GM23338 (cell line): ENCODE results near the gene KCNJ16. TPM values are rescaled to one million over a fixed set of nuclear protein-coding genes. Genes with fewer than 3 reads are reported as not detected.

Source experiments
- ATAC-seq: fragments of 200-7000 bp; cut with Tn5 transposase; 3 replicates; pipeline ENCODE4 v1.9.1; 2020
- DNase-seq: peaks from one replicate; pipeline ENCODE4 v3.0.0-alpha.2; 2015; ENCODE audit warnings: low spot score
- H2AFZ ChIP-seq: fragments of 200-600 bp; sonication (generic); 2 replicates; pipeline ENCODE4 v1.8.0; 2016; ENCODE audit warnings: antibody characterized with exemption, mild to moderate bottlenecking, moderate library complexity
- H3F3A ChIP-seq: fragments of 200-600 bp; sonication (generic); replicated peaks from 2 replicates; pipeline ENCODE4 v1.8.0; 2017; ENCODE audit warnings: antibody characterized with exemption, mixed run types, low read depth
- H3K27ac ChIP-seq: fragments of 200-600 bp; sonication (generic); 2 replicates; pipeline ENCODE4 v1.6.1; 2016; ENCODE audit warnings: low read depth
- H3K27me3 ChIP-seq: fragments of 200-600 bp; sonication (generic); 2 replicates; pipeline ENCODE4 v1.8.0; 2016; ENCODE audit warnings: mild to moderate bottlenecking, mixed run types, moderate library complexity; ENCODE audit not compliant: insufficient read depth
- H3K36me3 ChIP-seq: fragments of 200-600 bp; sonication (generic); 2 replicates; pipeline ENCODE4 v1.8.0; 2016; ENCODE audit warnings: mild to moderate bottlenecking; ENCODE audit not compliant: insufficient read depth
- H3K4me1 ChIP-seq: fragments of 200-600 bp; sonication (generic); 2 replicates; pipeline ENCODE4 v1.8.0; 2016; ENCODE audit warnings: mild to moderate bottlenecking, moderate library complexity; ENCODE audit not compliant: insufficient read depth
- H3K4me2 ChIP-seq: fragments of 200-600 bp; sonication (generic); 2 replicates; pipeline ENCODE4 v1.7.1; 2017; ENCODE audit warnings: mixed run types
- H3K4me3 ChIP-seq: fragments of 200-600 bp; sonication (generic); 2 replicates; pipeline ENCODE4 v1.6.1; 2016; ENCODE audit warnings: mixed run types
- H3K79me2 ChIP-seq: fragments of 200-600 bp; sonication (generic); replicated peaks from 2 replicates; pipeline ENCODE4 v1.8.0; 2017; ENCODE audit warnings: mild to moderate bottlenecking; ENCODE audit not compliant: insufficient read depth
- H3K9me2 ChIP-seq: fragments of 200-600 bp; sonication (generic); 2 replicates; pipeline ENCODE4 v1.8.0; 2017; ENCODE audit not compliant: insufficient read depth
- H4K20me1 ChIP-seq: fragments of 200-600 bp; sonication (generic); replicated peaks from 2 replicates; pipeline ENCODE4 v1.8.0; 2017; ENCODE audit warnings: mild to moderate bottlenecking; ENCODE audit not compliant: insufficient read depth
- H3K27ac Mint-ChIP-seq: 2 replicates; pipeline ENCODE4 v1.8.0; 2020; ENCODE audit warnings: inconsistent platforms, mild to moderate bottlenecking, moderate library complexity, mixed read lengths
- H3K27me3 Mint-ChIP-seq: 3 replicates; pipeline ENCODE4 v1.8.0; 2022; ENCODE audit warnings: low read depth, mild to moderate bottlenecking, moderate library complexity, mixed read lengths, inconsistent platforms; ENCODE audit not compliant: insufficient read depth, poor library complexity
- H3K36me3 Mint-ChIP-seq: 3 replicates; pipeline ENCODE4 v1.8.0; 2021; ENCODE audit warnings: low read depth, mild to moderate bottlenecking, inconsistent platforms, moderate library complexity, mixed read lengths
- H3K4me1 Mint-ChIP-seq: 3 replicates; pipeline ENCODE4 v1.8.0; 2020; ENCODE audit warnings: mild to moderate bottlenecking, inconsistent platforms, mixed read lengths
- H3K4me3 Mint-ChIP-seq: 3 replicates; pipeline ENCODE4 v1.8.0; 2021; ENCODE audit warnings: moderate library complexity, mild to moderate bottlenecking, inconsistent platforms, mixed read lengths
- H3K9me3 Mint-ChIP-seq: 3 replicates; pipeline ENCODE4 v1.8.0; 2020; ENCODE audit warnings: moderate library complexity, mild to moderate bottlenecking, inconsistent platforms, mixed read lengths
- CREB1 ChIP-seq: fragments of 250-450 bp; sonication (Bioruptor Pico); IDR thresholded peaks from 2 replicates; pipeline ENCODE4 v1.5.0; 2020; ENCODE audit warnings: low read depth, mild to moderate bottlenecking, moderate library complexity
- EZH2phosphoT487 ChIP-seq: fragments of 200-600 bp; sonication (generic); IDR thresholded peaks from one replicate; pipeline ENCODE4 v1.8.1; 2018; ENCODE audit warnings: antibody characterized with exemption; ENCODE audit not compliant: unreplicated experiment
- JUNB ChIP-seq: IDR thresholded peaks from one replicate; pipeline ENCODE4 v1.6.1; 2016; ENCODE audit warnings: antibody characterized with exemption; ENCODE audit not compliant: unreplicated experiment
- NANOG ChIP-seq: IDR thresholded peaks from 2 replicates; pipeline ENCODE4 v1.6.1; 2016; ENCODE audit warnings: antibody characterized with exemption, borderline replicate concordance
- POLR2AphosphoS5 ChIP-seq: IDR thresholded peaks from 2 replicates; pipeline ENCODE4 v1.6.1; 2016; ENCODE audit warnings: antibody characterized with exemption, low read depth
- STAT1 ChIP-seq: IDR thresholded peaks from one replicate; pipeline ENCODE4 v1.6.1; 2016; ENCODE audit warnings: antibody characterized with exemption; ENCODE audit not compliant: unreplicated experiment
- ZNF114 ChIP-seq: fragments of 250-450 bp; sonication (Bioruptor Pico); IDR thresholded peaks from 2 replicates; pipeline ENCODE4 v1.5.0; 2020; ENCODE audit warnings: mild to moderate bottlenecking, moderate library complexity
- ZNF331 ChIP-seq: fragments of 250-450 bp; sonication (Bioruptor Pico); IDR thresholded peaks from 2 replicates; pipeline ENCODE4 v1.5.0; 2020; ENCODE audit warnings: low read depth, mild to moderate bottlenecking, moderate library complexity
- polyA plus RNA-seq: library from polyadenylated mRNA; unstranded; fragments of >200 nt; fragmentation: Nextera tagmentation; extraction: Ambion mirVana; gene quantifications from 2 replicates; pipeline ENCODE4 v1.2.1, GENCODE V29; 2016
- total RNA-seq: library from RNA; depleted of rRNA; stranded (reverse); fragments of >200 nt; shearing (Covaris generic); gene quantifications from 2 replicates; pipeline ENCODE4 v1.2.3, GENCODE V29; 2014
- TF ChIP-seq, protein P1 (sequence below): IDR thresholded peaks from one replicate; pipeline ENCODE4 v1.6.1; 2018; ENCODE audit warnings: antibody characterized with exemption; ENCODE audit not compliant: unreplicated experiment
- TF ChIP-seq, protein P2 (sequence below): fragments of 250-450 bp; sonication (Bioruptor Pico); IDR thresholded peaks from 2 replicates; pipeline ENCODE4 v1.5.0; 2020; ENCODE audit warnings: mild to moderate bottlenecking, moderate library complexity
- TF ChIP-seq, protein P3 (sequence below): IDR thresholded peaks from 2 replicates; pipeline ENCODE4 v1.6.1; 2016; ENCODE audit warnings: antibody characterized with exemption
- TF ChIP-seq, protein P4 (sequence below), 2 experiments: fragments of 200-600 bp in 1 of 2; sonication (generic) in 1 of 2; conservative IDR thresholded peaks; 2 replicates each; pipeline versions ENCODE4 v1.5.1 to v1.6.1; 2016 to 2017; ENCODE audit warnings: antibody characterized with exemption in 2 of 2, low read depth in 2 of 2, mild to moderate bottlenecking in 2 of 2, moderate library complexity in 1 of 2

KCNJ16 gene
- total and polyA plus RNA-seq, 2 experiments from 2014 or later, result not detected

DNA sequence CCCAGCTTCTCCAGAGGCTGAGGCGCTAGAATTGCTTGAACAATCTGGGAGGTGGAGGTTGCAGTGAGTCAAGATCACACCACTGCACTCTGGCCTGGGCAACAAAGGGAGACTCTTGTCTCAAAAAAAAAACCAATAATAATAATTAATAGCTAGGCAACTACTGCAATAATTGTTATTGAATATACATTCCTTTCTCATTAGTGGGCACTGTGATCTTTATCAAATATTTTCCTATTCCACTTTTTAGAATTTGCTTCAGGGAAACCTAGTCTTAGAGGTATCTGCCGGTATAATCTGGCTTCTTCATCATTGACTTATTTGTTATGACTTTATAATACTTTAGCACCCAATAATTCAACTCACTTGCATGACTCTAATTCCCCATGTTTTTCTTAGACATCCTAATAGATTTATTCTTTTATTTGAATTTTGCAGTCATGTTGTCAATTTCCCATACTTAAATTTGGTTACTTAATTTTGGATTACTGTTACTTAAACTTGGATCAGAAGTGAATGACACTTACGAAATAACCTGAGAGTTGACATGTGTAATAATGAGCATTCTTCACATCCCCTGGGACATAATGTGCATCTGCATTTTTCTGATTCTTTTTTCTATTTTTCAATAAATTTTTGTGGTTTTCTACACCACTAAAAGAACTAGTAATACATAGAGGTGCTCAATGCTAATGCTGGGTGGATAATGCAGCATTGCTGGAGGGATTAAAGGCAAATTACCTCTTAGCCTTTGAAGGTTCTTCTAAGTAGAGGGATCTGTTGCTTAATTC lies 25.0 kb upstream of the KCNJ16 start:
- Histone ChIP-seq H3K4me2 (no peak overlapping the region), H3K9me2 (no peaks in the 10 kb centered on the region), H4K20me1 (no peaks in the 10 kb centered on the region), H3F3A (no peaks in the 10 kb centered on the region), H3K79me2 (no peaks in the 10 kb centered on the region), H3K27ac (no peak overlapping the region), H3K4me3 (no peak overlapping the region), H3K27me3 (no peaks in the 10 kb centered on the region), H2AFZ (no peak overlapping the region), H3K36me3 (no peaks in the 10 kb centered on the region), H3K4me1 (peaks cover 5% of the 10 kb centered on the region; the same call in 1 of the 2 replicates)
- no peak overlapping the region for H3K4me3 Mint-ChIP-seq
- ATAC-seq (no peak), DNase-seq (no peak)
- peaks cover 5% of the 10 kb centered on the region; the same call in 2 of the 3 replicates for H3K4me1 Mint-ChIP-seq
- H3K27ac Mint-ChIP-seq, result no peak overlapping the region
- no peaks in the 10 kb centered on the region for H3K27me3 Mint-ChIP-seq
- TF ChIP-seq EZH2phosphoT487 (no peak), ZNF114 (no peak), STAT1 (no peak), JUNB (no peak), POLR2AphosphoS5 (no peak), CREB1 (CRISPR knock-in tag) (no peak), ZNF331 (CRISPR knock-in tag) (no peak), NANOG (no peak)
- TF ChIP-seq, protein P1, sequence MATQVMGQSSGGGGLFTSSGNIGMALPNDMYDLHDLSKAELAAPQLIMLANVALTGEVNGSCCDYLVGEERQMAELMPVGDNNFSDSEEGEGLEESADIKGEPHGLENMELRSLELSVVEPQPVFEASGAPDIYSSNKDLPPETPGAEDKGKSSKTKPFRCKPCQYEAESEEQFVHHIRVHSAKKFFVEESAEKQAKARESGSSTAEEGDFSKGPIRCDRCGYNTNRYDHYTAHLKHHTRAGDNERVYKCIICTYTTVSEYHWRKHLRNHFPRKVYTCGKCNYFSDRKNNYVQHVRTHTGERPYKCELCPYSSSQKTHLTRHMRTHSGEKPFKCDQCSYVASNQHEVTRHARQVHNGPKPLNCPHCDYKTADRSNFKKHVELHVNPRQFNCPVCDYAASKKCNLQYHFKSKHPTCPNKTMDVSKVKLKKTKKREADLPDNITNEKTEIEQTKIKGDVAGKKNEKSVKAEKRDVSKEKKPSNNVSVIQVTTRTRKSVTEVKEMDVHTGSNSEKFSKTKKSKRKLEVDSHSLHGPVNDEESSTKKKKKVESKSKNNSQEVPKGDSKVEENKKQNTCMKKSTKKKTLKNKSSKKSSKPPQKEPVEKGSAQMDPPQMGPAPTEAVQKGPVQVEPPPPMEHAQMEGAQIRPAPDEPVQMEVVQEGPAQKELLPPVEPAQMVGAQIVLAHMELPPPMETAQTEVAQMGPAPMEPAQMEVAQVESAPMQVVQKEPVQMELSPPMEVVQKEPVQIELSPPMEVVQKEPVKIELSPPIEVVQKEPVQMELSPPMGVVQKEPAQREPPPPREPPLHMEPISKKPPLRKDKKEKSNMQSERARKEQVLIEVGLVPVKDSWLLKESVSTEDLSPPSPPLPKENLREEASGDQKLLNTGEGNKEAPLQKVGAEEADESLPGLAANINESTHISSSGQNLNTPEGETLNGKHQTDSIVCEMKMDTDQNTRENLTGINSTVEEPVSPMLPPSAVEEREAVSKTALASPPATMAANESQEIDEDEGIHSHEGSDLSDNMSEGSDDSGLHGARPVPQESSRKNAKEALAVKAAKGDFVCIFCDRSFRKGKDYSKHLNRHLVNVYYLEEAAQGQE, result no peak
- TF ChIP-seq, protein P2, sequence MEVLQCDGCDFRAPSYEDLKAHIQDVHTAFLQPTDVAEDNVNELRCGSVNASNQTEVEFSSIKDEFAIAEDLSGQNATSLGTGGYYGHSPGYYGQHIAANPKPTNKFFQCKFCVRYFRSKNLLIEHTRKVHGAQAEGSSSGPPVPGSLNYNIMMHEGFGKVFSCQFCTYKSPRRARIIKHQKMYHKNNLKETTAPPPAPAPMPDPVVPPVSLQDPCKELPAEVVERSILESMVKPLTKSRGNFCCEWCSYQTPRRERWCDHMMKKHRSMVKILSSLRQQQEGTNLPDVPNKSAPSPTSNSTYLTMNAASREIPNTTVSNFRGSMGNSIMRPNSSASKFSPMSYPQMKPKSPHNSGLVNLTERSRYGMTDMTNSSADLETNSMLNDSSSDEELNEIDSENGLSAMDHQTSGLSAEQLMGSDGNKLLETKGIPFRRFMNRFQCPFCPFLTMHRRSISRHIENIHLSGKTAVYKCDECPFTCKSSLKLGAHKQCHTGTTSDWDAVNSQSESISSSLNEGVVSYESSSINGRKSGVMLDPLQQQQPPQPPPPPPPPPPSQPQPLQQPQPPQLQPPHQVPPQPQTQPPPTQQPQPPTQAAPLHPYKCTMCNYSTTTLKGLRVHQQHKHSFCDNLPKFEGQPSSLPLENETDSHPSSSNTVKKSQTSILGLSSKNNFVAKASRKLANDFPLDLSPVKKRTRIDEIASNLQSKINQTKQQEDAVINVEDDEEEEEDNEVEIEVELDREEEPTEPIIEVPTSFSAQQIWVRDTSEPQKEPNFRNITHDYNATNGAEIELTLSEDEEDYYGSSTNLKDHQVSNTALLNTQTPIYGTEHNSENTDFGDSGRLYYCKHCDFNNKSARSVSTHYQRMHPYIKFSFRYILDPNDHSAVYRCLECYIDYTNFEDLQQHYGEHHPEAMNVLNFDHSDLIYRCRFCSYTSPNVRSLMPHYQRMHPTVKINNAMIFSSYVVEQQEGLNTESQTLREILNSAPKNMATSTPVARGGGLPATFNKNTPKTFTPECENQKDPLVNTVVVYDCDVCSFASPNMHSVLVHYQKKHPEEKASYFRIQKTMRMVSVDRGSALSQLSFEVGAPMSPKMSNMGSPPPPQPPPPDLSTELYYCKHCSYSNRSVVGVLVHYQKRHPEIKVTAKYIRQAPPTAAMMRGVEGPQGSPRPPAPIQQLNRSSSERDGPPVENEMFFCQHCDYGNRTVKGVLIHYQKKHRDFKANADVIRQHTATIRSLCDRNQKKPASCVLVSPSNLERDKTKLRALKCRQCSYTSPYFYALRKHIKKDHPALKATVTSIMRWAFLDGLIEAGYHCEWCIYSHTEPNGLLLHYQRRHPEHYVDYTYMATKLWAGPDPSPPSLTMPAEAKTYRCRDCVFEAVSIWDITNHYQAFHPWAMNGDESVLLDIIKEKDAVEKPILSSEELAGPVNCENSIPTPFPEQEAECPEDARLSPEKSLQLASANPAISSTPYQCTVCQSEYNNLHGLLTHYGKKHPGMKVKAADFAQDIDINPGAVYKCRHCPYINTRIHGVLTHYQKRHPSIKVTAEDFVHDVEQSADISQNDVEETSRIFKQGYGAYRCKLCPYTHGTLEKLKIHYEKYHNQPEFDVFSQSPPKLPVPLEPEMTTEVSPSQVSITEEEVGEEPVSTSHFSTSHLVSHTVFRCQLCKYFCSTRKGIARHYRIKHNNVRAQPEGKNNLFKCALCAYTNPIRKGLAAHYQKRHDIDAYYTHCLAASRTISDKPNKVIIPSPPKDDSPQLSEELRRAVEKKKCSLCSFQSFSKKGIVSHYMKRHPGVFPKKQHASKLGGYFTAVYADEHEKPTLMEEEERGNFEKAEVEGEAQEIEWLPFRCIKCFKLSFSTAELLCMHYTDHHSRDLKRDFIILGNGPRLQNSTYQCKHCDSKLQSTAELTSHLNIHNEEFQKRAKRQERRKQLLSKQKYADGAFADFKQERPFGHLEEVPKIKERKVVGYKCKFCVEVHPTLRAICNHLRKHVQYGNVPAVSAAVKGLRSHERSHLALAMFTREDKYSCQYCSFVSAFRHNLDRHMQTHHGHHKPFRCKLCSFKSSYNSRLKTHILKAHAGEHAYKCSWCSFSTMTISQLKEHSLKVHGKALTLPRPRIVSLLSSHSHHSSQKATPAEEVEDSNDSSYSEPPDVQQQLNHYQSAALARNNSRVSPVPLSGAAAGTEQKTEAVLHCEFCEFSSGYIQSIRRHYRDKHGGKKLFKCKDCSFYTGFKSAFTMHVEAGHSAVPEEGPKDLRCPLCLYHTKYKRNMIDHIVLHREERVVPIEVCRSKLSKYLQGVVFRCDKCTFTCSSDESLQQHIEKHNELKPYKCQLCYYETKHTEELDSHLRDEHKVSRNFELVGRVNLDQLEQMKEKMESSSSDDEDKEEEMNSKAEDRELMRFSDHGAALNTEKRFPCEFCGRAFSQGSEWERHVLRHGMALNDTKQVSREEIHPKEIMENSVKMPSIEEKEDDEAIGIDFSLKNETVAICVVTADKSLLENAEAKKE (CRISPR knock-in tag), result no peak
- TF ChIP-seq, protein P3, sequence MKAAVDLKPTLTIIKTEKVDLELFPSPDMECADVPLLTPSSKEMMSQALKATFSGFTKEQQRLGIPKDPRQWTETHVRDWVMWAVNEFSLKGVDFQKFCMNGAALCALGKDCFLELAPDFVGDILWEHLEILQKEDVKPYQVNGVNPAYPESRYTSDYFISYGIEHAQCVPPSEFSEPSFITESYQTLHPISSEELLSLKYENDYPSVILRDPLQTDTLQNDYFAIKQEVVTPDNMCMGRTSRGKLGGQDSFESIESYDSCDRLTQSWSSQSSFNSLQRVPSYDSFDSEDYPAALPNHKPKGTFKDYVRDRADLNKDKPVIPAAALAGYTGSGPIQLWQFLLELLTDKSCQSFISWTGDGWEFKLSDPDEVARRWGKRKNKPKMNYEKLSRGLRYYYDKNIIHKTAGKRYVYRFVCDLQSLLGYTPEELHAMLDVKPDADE, result no peak
- TF ChIP-seq, protein P4, sequence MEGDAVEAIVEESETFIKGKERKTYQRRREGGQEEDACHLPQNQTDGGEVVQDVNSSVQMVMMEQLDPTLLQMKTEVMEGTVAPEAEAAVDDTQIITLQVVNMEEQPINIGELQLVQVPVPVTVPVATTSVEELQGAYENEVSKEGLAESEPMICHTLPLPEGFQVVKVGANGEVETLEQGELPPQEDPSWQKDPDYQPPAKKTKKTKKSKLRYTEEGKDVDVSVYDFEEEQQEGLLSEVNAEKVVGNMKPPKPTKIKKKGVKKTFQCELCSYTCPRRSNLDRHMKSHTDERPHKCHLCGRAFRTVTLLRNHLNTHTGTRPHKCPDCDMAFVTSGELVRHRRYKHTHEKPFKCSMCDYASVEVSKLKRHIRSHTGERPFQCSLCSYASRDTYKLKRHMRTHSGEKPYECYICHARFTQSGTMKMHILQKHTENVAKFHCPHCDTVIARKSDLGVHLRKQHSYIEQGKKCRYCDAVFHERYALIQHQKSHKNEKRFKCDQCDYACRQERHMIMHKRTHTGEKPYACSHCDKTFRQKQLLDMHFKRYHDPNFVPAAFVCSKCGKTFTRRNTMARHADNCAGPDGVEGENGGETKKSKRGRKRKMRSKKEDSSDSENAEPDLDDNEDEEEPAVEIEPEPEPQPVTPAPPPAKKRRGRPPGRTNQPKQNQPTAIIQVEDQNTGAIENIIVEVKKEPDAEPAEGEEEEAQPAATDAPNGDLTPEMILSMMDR (conservative IDR thresholded peaks at IDR 0.05; ENCODE audit: low read depth in 2 of 2), result no peak
- no peaks in the 10 kb centered on the region for H3K9me3 Mint-ChIP-seq
- no peaks in the 10 kb centered on the region for H3K36me3 Mint-ChIP-seq
